OCI-LY1 (cell line): Measurements from ENCODE around the gene CCR6.
"Not testable (repeated sequence)": the region's sequence is repeated elsewhere in the genome, so short reads cannot be mapped to it uniquely, and the experiment has no call there.

Source experiments
- H2AFZ ChIP-seq: fragments of 200-600 bp; sonication (generic), shearing (Covaris generic); 2 replicates; pipeline ENCODE4 v1.6.0; 2014; ENCODE audit warnings: antibody characterized with exemption, mild to moderate bottlenecking, low read length
- H3F3A ChIP-seq: fragments of 200-600 bp; sonication (generic), shearing (Covaris generic); 2 replicates; pipeline ENCODE4 v1.6.0; 2014; ENCODE audit warnings: mild to moderate bottlenecking, antibody characterized with exemption, low read length, moderate library complexity; ENCODE audit not compliant: insufficient read depth
- H3K27ac ChIP-seq: fragments of 200-600 bp; sonication (generic); 2 replicates; pipeline ENCODE4 v1.5.1; 2014; ENCODE audit warnings: low read length, mixed run types, mild to moderate bottlenecking, low read depth; ENCODE audit not compliant: poor library complexity, severe bottlenecking
- H3K27me3 ChIP-seq: fragments of 200-600 bp; sonication (generic); 2 replicates; pipeline ENCODE4 v1.6.0; 2014; ENCODE audit warnings: antibody characterized with exemption, mild to moderate bottlenecking, low read length, moderate library complexity; ENCODE audit not compliant: insufficient read depth
- H3K36me3 ChIP-seq: fragments of 200-600 bp; sonication (generic); 2 replicates; pipeline ENCODE4 v1.6.1; 2014; ENCODE audit warnings: mild to moderate bottlenecking, antibody characterized with exemption, low read length, moderate library complexity, mixed read lengths; ENCODE audit not compliant: insufficient read depth
- H3K4me1 ChIP-seq: fragments of 200-600 bp; sonication (generic); 2 replicates; pipeline ENCODE4 v1.5.1; 2014; ENCODE audit warnings: mild to moderate bottlenecking, low read length, moderate library complexity; ENCODE audit not compliant: insufficient read depth, severe bottlenecking
- H3K4me2 ChIP-seq: fragments of 200-600 bp; sonication (generic), shearing (Covaris generic); 2 replicates; pipeline ENCODE4 v1.6.1; 2014; ENCODE audit warnings: low read length
- H3K4me3 ChIP-seq: fragments of 200-600 bp; sonication (generic); 2 replicates; pipeline ENCODE4 v1.5.1; 2014; ENCODE audit warnings: low read length, low read depth, mild to moderate bottlenecking, mixed read lengths; ENCODE audit not compliant: poor library complexity, severe bottlenecking
- H3K79me2 ChIP-seq: fragments of 200-600 bp; shearing (Covaris generic); 2 replicates; pipeline ENCODE4 v1.6.1; 2016; ENCODE audit warnings: mixed run types, low read length, mixed read lengths; ENCODE audit not compliant: insufficient read depth
- H3K9ac ChIP-seq: fragments of 200-600 bp; sonication (generic), shearing (Covaris generic); 2 replicates; pipeline ENCODE4 v1.6.1; 2014; ENCODE audit warnings: mild to moderate bottlenecking, low read length, mixed read lengths
- H3K9me2 ChIP-seq: fragments of 200-600 bp; sonication (generic), shearing (Covaris generic); 2 replicates; pipeline ENCODE4 v1.6.1; 2014; ENCODE audit warnings: low read depth, mild to moderate bottlenecking, low read length, mixed read lengths
- H3K9me3 ChIP-seq: fragments of 200-600 bp; shearing (Covaris generic); 2 replicates; pipeline ENCODE4 v1.6.1; 2014; ENCODE audit warnings: low read length, mixed read lengths
- H4K20me1 ChIP-seq: fragments of 200-600 bp; sonication (generic), shearing (Covaris generic); 2 replicates; pipeline ENCODE4 v1.6.0; 2016; ENCODE audit warnings: mild to moderate bottlenecking, low read length; ENCODE audit not compliant: insufficient read depth
- EZH2 ChIP-seq: fragments of 200-600 bp; sonication (generic), shearing (Covaris generic); IDR thresholded peaks from 2 replicates; pipeline ENCODE4 v1.8.0; 2017; ENCODE audit warnings: borderline replicate concordance, mixed run types, mild to moderate bottlenecking, antibody characterized with exemption, low read length, moderate library complexity, mixed read lengths
- TF ChIP-seq, protein P1 (sequence below): fragments of 200-600 bp; sonication (generic), shearing (Covaris generic); IDR thresholded peaks from 2 replicates; pipeline ENCODE4 v1.5.1; 2017; ENCODE audit warnings: mild to moderate bottlenecking, antibody characterized with exemption, low read length, moderate library complexity, mixed read lengths

CCR6 gene

DNA sequence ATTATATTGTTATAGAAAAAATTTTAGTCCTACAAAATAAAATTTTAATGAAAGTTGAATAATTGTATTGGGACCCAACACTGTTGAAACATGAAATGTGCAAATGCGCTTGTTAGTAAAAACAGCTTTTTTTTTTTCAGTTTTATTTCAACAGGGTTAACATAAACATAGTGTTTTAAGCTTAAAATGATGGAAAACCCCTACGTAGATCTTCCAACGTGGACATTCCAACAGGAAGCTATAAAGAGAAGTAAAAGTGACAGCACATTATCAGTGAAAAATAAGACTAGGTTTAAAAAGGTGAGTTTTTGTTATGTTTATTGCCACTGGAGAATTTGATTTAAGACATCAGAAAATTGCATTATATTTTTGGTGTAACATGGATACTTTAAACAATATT lies 41.4 kb downstream of the CCR6 start:
- Histone ChIP-seq H3F3A (no peaks in the 10 kb centered on the region), H3K4me2 (no peak overlapping the region), H3K27ac (no peak overlapping the region)

DNA sequence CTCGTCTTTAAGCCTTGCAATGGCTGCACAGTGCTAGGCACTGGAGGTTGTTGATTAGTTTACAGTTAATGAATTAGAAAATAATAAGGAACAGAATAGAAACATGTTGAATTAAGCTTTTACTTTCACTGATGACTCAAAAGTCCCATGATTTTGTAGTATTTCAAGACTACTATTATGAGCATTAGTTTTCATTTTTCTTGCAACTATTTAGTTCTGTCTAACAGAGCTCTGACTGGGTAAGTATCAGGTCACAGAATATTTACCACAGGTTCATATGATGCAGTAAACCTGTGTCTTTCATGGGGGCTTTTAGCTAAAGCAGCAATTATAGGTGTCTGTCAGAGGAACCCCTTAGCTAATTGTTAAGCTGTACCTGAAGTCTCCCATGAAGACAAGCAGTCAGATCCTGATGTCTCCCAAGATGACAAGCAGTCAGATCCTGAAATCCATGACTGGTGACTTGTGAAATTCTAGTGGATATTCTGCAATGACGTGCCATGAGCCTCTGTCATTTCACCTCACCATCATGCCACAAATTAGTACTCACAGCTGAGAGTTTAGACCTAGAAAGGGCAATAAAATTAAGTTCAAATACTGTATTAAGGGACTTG lies 43.1 kb downstream of the CCR6 start:
- Histone ChIP-seq H3K4me1 (no peaks in the 10 kb centered on the region), H3K9me3 (no peaks in the 10 kb centered on the region), H3K27me3 (peaks cover 3% of the 10 kb centered on the region; the same call in 1 of the 2 replicates), H3K4me2 (no peak overlapping the region), H3K27ac (no peak overlapping the region), H3K4me3 (no peak overlapping the region), H3K9ac (no peak overlapping the region), H2AFZ (no peak overlapping the region), H4K20me1 (no peaks in the 10 kb centered on the region), H3K9me2 (no peaks in the 10 kb centered on the region), H3F3A (no peaks in the 10 kb centered on the region), H3K79me2 (no peaks in the 10 kb centered on the region), H3K36me3 (no peaks in the 10 kb centered on the region)
- TF ChIP-seq EZH2 = no peak
- TF ChIP-seq, protein P1, sequence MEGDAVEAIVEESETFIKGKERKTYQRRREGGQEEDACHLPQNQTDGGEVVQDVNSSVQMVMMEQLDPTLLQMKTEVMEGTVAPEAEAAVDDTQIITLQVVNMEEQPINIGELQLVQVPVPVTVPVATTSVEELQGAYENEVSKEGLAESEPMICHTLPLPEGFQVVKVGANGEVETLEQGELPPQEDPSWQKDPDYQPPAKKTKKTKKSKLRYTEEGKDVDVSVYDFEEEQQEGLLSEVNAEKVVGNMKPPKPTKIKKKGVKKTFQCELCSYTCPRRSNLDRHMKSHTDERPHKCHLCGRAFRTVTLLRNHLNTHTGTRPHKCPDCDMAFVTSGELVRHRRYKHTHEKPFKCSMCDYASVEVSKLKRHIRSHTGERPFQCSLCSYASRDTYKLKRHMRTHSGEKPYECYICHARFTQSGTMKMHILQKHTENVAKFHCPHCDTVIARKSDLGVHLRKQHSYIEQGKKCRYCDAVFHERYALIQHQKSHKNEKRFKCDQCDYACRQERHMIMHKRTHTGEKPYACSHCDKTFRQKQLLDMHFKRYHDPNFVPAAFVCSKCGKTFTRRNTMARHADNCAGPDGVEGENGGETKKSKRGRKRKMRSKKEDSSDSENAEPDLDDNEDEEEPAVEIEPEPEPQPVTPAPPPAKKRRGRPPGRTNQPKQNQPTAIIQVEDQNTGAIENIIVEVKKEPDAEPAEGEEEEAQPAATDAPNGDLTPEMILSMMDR = no peak

More for the DNA sequence above, 41.4 kb downstream of the CCR6 start:
- Histone ChIP-seq H3K9me3 (no peaks in the 10 kb centered on the region), H3K27me3 (peaks cover 3% of the 10 kb centered on the region; the same call in 1 of the 2 replicates), H3K79me2 (no peaks in the 10 kb centered on the region), H4K20me1 (no peaks in the 10 kb centered on the region), H3K9ac (no peak overlapping the region), H3K9me2 (no peaks in the 10 kb centered on the region), H3K36me3 (no peaks in the 10 kb centered on the region), H3K4me3 (no peak overlapping the region), H2AFZ (no peak overlapping the region), H3K4me1 (no peaks in the 10 kb centered on the region)
- TF ChIP-seq, protein P1 = no peak
- no peak for TF ChIP-seq EZH2

DNA sequence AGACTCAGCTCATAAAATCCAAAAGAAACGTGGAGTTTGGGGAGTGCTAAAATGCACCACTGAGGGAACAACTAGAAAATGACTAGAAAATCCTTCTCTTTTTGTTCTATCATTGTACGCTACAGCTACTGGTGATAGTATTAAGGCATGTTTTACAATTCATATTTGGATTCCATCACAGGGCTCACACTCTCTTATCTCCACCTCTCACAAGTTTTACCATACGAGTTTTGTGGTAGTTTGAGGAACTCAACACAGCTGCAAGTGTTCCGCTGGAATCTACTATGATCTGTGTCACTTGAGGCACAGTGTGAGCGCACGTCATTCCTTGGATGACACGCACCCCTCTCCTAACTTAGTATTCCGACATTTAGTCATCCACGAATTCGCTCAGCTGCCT lies 44.8 kb downstream of the CCR6 start:
- not testable (repeated sequence) for H3K9ac ChIP-seq, H3K79me2 ChIP-seq, H3K9me2 ChIP-seq, H3K4me2 ChIP-seq, H3F3A ChIP-seq, H4K20me1 ChIP-seq, H3K36me3 ChIP-seq, H2AFZ ChIP-seq, H3K9me3 ChIP-seq, H3K4me3 ChIP-seq, H3K27ac ChIP-seq, H3K4me1 ChIP-seq, H3K27me3 ChIP-seq

DNA sequence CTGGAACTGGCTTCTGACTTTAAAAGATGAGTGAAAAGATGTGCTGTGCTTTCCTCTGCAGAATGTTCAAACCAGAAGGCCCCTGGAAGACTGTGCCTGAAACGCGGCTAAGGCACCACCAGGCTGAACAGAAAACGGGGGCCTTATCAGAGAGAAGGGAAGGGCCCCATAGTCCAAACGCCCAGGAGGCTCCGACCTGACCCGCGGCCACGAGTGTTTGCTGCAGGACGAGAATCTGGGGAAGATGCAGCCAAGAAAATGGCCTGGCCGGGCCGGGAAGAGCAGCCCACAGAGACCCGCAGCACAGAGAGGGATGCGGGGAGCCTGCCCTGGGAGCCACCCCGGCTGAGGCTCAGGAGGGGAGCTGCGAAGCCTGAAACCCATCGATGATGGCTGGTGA lies 45.4 kb downstream of the CCR6 start:
- H4K20me1 ChIP-seq, H2AFZ ChIP-seq, H3K36me3 ChIP-seq, H3K4me2 ChIP-seq, H3K27ac ChIP-seq, H3K4me1 ChIP-seq, H3K9me3 ChIP-seq, H3K4me3 ChIP-seq, H3K27me3 ChIP-seq, H3K79me2 ChIP-seq, H3F3A ChIP-seq, H3K9ac ChIP-seq, H3K9me2 ChIP-seq: not testable (repeated sequence)

DNA sequence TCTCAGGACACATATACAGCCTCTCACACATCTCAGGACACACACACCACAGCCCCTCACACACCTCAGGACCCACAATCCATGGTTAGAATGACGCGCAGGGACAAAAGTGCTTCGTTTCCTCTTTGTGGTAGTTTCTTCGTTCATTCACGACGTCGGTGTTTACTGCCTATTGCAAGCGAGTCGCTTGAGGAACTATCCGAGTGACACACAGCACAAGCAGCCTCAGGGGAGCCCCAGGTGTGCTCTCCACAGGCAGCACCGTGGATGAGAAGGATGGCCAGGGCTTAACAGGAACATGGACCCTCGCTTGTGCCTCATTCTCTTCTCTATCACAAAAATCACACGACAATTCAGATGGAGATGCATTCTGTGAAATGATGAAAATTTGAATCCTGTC lies 47.0 kb downstream of the CCR6 start:
- not testable (repeated sequence) for H3K4me1 ChIP-seq, H3K27ac ChIP-seq, H3K4me3 ChIP-seq, H3K4me2 ChIP-seq, H3K27me3 ChIP-seq, H4K20me1 ChIP-seq, H3F3A ChIP-seq, H3K9me3 ChIP-seq, H3K9me2 ChIP-seq, H3K79me2 ChIP-seq, H3K9ac ChIP-seq, H3K36me3 ChIP-seq, H2AFZ ChIP-seq

DNA sequence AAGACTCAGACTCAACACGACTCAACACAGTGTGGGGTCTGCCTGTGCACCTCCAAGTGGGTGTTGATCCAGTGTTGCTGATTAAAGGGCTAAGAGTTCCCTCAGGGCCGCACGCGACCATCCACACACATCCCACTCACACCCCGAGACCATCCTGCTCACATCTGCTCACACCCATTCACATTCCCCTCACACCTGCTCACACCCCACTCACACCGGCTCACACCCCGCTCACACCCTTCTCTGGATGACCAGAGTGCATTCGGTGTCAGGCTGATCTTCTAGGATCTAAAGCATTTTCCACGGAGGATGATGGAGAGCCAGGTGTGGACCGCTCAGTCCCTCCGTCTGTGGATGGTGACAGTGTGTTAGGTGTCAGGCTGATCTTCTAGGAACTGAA lies 48.4 kb downstream of the CCR6 start:
- not testable (repeated sequence) for H3K9me3 ChIP-seq, H4K20me1 ChIP-seq, H3K36me3 ChIP-seq, H3K9me2 ChIP-seq, H3K4me1 ChIP-seq, H3K27me3 ChIP-seq, H3K27ac ChIP-seq, H3F3A ChIP-seq, H3K4me3 ChIP-seq, H3K9ac ChIP-seq, H3K4me2 ChIP-seq, H3K79me2 ChIP-seq, H2AFZ ChIP-seq
